ENCODE results near the gene GRPR.
A peak's percentile ranks its signal among the peaks of the same experiment; 100 is the strongest.

GRPR gene

DNA sequence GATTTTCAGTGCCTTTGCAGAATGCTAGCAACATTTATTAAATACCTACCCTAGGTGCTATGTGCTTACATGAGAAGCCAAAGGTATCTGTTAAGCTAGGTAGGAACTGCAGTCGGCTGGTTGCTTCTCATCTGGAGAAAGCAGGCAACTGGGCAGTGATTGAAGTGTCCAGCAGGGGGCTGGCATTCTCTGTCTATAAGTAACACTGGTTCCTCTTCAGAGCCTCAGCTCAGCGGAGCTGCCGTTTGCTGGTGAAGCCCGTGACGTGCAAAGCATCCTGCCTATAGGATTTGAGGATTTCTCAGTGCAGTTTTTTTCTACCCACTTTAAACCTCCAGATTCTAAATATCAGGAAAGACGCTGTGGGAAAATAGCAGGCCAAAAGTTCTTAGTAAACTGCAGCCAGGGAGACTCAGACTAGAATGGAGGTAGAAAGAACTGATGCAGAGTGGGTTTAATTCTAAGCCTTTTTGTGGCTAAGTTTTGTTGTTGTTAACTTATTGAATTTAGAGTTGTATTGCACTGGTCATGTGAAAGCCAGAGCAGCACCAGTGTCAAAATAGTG, at the start of gene GRPR:
GRPR (plus strand) TSS at position 344 of the 565 bp plus-strand sequence. CDS start 389 bp downstream, outside the sequence.
- DNase-seq (ENCODE audit: low read depth in 2 of 3, low spot score in 2 of 3) = peak; percentile 1 to 9 (median 9)

- no peak for DNase-seq (ENCODE audit: low read depth in 2 of 3, low spot score in 2 of 3)
These were observed 48.3 kb upstream of the GRPR start for GRCh38 chrX:16075087-16075486.

DNA sequence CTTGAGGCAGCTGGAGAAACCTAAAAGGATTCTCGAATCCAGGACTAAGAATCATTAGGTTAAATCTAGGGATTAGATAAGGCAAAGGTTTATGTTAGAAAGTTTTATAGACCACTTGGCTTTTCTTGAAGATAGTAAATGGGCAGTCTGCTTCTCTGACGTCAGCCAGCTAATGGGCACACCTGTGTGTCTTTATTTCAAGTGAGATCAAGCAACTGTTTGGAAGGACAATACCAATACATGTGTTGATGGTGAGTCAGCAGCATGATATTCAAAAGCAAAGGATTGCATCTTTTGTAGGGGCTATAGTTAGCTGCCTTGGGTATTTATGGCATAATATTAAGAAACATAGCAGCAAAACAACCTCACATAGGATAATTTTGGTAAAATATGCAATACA, 46.5 kb upstream of the GRPR start:
- DNase-seq (ENCODE audit: low read depth in 2 of 3, low spot score in 2 of 3) = no peak

DNA sequence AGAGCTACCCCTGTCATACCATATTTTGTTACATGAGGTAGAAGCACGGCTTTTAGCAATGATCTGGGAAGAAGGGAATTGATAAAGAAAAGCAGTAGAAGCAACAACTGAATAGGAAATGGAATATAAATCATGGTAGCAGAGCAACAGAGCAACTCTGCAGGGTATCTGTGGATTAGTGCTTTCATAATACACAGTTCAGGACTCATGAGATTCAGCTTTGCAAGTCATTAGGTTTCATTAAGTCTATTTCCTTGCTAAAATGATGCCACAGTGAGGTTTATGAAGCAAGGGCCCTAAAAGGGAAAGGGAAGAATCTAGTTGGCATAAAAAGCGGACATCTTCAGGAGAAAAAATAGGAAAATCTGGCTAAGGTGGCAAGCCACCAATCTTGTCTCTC, 45.6 kb upstream of the GRPR start:
- DNase-seq (ENCODE audit: low read depth in 2 of 3, low spot score in 2 of 3) = no peak

DNA sequence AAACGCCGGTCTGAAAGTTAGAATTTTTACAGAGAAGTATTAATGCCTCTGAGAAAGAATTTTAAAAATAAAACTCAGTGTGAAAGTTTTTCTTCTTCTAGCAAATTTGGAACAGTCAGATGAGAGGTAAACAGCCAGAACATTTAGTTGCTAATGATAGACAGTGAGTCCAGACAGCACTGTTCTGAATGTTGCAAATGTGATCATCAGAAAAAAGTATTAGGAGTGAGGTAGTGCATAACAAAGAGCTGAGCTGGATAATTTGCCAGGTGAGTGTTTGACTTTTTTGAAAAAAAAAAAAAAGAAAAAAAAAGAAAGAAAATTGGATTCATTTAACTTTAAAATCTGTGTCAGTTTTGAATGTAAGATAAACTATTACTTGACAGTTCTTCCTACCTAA, 42.0 kb upstream of the GRPR start:
- no peak for DNase-seq (ENCODE audit: low read depth in 2 of 3, low spot score in 2 of 3)

DNA sequence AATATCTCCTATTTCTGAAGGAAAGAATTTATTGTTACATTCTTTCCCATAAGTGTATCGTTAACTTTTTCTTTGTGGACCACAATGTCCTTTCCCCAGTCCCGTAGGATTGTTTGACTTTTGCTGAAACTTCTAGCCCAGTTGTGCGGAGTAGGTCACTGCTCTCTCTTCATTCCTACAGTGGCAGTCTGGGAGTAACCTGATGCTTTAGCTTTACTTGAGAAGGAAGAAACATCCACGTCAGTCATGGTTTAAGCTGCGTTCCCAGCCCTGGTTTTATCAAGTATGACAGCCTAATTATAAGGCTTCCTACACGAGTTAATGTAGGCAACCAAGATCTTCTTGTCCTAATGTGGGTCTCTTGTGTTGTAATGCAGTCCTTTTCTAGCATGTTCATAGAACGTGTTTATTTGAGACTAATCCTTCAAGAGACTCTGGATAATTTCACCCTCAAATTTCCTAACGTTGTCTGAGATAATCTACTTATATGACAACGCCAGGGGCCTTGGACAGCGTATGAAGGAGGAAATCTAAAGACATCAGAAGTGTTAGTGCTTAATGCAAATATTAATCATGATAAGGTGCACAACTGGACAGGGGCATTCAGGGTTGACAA, 40.8 kb upstream of the GRPR start:
- DNase-seq (ENCODE audit: low read depth in 2 of 3, low spot score in 2 of 3) = no peak

DNA sequence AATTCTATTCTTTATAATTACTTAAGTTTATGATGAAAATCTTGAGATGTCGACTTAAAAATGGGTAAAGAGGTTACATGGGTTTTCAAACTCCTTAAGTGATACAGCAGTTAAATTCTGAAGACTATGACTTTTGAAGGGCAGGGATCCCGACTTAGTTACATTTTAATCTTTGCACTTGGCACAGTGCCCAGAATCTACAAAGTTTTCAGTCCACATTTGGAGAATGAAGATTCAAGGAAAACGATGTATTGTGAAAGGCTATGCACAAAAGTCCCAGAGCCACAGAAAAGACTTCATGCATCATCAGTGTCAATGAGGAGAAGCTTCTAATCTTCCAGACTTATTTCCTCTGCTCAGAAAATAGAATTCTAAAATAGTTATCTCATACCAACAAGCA, 36.3 kb upstream of the GRPR start:
- DNase-seq (ENCODE audit: low read depth in 2 of 3, low spot score in 2 of 3) = no peak

GRCh38 chrX:16089086-16089485, 34.3 kb upstream of the GRPR start:
- no peak for DNase-seq (ENCODE audit: low read depth in 2 of 3, low spot score in 2 of 3)

GRCh38 chrX:16096141-16096540, 27.2 kb upstream of the GRPR start:
- DNase-seq (ENCODE audit: low read depth in 2 of 3, low spot score in 2 of 3) = no peak

DNA sequence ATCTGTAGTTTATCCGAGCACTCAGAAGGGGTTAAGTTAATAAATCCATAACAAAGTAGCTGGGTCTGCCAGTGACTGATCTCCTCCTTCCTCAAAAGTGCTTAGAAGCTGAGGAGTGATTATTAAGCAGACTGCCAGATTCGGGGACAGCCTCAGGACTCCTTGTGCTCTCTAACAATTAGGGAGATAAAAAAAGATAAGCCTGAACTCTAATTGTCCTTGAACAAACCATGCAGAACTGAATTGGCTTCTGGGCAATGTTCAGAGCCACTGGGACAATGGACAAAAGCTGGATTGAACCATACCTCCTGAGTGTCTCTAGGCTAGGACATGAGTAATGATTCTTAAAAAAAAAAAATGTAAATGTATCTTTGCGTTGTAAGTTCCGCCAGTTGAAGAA, 22.7 kb upstream of the GRPR start:
- DNase-seq (ENCODE audit: low read depth in 2 of 3, low spot score in 2 of 3) = no peak

GRCh38 chrX:16101581-16101980, 21.8 kb upstream of the GRPR start:
- no peak for DNase-seq (ENCODE audit: low read depth in 2 of 3, low spot score in 2 of 3)

GRCh38 chrX:16103625-16104024, 19.7 kb upstream of the GRPR start:
- no peak for DNase-seq (ENCODE audit: low read depth in 2 of 3, low spot score in 2 of 3)

GRCh38 chrX:16112428-16112827, 10.9 kb upstream of the GRPR start:
- DNase-seq (ENCODE audit: low read depth in 2 of 3, low spot score in 2 of 3) = no peak

- DNase-seq (ENCODE audit: low read depth in 2 of 3, low spot score in 2 of 3) = no peak
These were observed 9.3 kb upstream of the GRPR start for GRCh38 chrX:16113978-16114565.

- no peak for DNase-seq (ENCODE audit: low read depth in 2 of 3, low spot score in 2 of 3)
These were observed 8.8 kb upstream of the GRPR start for GRCh38 chrX:16114611-16115010.

DNA sequence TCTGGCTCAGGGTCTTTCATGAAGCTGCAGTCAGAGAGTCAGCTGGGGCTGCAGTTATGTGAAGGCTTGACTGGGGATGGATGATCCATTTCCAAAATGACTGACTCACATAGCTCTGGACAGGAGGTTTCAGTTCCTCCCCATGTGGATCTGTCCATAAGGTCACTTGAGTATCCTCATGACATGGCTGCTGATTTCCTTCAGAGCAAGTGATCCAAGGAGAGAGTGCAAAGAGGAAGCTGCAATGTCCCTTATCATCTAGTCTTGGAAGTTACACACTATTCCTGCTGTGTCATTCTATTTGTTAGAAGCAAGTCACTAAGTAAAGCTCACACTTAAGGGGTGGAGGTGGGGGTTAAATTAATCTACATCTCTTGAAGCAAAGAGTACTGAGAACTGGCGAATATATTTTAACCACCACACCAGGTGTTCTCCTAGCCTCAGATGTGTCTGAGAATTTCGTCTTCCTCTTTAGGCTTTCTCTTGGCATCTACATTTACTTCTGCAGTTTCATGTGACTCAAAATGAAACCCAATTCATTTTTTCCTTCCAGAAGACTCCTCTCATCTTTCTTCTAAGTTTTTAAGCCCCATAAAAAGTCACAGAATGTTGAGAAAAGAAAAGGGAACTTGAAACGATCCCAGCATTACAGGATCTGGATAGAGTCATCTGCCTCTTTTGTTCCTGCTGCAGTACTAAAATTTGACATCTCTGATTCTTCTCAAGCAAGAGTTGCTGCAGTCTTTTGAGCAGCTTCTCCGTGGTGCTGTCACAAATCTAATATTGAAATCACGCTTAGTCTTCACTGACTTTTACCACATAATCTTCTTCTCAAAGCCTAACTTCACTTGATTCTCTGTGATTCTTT, 3.8 kb upstream of the GRPR start:
- DNase-seq (ENCODE audit: low read depth in 2 of 3, low spot score in 2 of 3) = no peak

GRCh38 chrX:16120431-16120830, 2.9 kb upstream of the GRPR start:
- no peak for DNase-seq (ENCODE audit: low read depth in 2 of 3, low spot score in 2 of 3)

- no peak for DNase-seq (ENCODE audit: low read depth in 2 of 3, low spot score in 2 of 3)
These were observed 836 bp downstream of the GRPR start for GRCh38 chrX:16124201-16124600.

DNA sequence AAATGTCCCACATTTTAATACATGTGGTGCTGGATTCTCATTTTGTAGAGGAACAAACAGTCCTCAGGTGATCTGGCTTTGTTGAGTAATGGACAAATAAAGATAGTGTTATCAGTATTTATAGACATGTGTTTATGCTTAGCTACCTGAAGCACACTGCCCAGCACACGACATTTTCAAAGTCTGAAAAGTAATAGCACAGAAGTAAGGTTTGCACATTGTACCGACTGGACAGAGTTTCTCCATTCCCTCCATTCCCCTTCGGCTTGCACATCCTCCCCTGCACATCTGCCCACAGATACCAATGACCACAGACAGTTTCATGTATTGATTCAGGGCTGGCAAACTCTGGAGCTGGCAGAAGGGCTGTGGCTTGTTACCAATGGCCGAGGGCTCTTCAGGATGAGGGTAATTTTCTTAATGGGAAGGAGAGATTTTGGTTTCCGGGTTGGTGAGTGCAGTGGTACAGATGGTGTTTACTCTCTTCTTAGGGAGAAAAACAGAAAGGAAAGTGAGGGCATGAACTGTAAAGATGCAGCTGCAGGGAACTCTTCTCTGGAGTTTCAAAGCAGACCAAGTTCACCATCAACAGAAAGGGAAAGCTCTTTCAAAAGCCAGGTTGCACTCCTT, 2.3 kb downstream of the GRPR start:
- no peak for DNase-seq (ENCODE audit: low read depth in 2 of 3, low spot score in 2 of 3)

GRCh38 chrX:16130707-16131106, 7.3 kb downstream of the GRPR start:
- DNase-seq (ENCODE audit: low read depth in 2 of 3, low spot score in 2 of 3) = no peak

- DNase-seq (ENCODE audit: low read depth in 2 of 3, low spot score in 2 of 3) = no peak
These were observed 11.6 kb downstream of the GRPR start for GRCh38 chrX:16134936-16135335.

- no peak for DNase-seq (ENCODE audit: low read depth in 2 of 3, low spot score in 2 of 3)
These were observed 12.7 kb downstream of the GRPR start for GRCh38 chrX:16136080-16136479.
